ENCODE data around the gene MAPKAP1.

The MAPKAP1 gene

DNA sequence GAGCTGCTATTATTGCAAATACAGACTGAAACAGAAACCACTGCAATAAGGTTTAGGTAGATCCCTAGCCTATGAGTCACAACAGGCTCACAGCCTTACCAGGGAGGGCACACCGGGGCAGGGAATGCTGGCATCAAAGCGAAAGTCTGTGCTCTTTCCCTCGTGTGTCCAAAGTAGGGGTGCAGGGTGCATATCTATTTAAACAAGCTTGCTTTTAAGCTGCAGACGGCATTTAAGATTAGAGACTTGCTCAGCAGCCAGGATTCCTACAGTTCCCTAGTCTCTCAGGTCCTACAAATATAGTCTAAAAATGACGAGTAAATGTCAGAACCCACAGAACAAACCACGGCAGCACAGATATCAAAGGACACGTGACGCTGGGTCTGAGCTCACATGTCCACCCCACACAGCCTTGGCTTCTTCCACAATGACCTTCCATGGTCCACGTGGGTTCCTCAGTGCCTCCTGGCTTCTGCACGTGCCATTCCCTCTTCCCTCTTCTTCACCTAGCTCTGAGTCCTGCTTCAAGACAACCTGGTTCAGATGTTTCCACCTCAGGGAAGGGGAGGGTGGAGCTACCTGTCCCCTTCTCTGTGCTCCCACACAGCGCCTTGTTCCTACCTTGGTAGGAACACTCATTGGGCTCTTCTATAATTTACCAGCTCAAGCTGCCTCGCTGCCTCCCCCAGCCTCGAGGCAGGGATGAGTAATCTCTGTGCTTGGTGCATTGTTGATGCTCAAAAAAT lies 193.2 kb downstream of the MAPKAP1 start:
- no peak for DNase-seq (ENCODE audit: low read depth in 2 of 2)

DNA sequence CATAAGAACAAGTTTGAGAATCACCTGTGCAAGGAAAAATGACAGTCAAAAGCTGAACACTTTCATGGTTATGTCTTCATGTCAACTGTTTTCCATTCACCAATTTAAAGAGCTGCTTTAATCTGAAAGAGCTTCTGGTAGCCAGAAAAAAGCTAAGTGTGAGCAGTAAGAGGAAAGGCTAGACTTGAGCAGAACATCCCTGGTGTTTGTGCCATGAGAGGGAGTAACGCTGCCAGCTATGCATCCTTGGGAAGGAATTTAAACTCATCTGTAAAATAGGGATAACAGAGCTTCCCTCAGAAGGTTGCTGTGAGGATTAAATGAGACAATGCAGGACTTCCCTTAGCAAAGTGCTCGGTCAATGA lies 193.7 kb downstream of the MAPKAP1 start:
- DNase-seq (ENCODE audit: low read depth in 2 of 2) = no peak

- DNase-seq (ENCODE audit: low read depth in 2 of 2) = no peak
Observed at GRCh38 chr9:125511789-125512660, 195.0 kb downstream of the MAPKAP1 start.

- no peak for DNase-seq (ENCODE audit: low read depth in 2 of 2)
Observed at GRCh38 chr9:125510980-125511379, 196.0 kb downstream of the MAPKAP1 start.

DNA sequence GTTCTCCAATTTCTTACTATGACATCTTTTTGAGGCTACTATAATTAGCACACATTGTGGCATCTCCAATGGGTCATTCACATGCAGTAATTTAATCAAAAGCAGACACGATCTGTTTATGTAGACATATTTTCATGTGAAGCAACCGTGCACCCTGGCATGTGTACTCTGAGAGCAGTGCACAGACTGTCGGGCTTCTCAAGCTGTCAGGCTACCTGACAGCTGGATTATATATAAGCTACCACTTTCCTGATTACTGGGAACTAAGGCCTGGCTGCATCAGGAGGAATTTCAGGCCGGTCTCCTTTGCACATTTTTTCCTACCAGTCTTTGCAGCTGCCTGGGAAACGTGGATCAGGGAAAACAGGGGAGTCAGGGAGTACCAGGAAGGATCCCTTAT lies 197.5 kb downstream of the MAPKAP1 start:
- no peak for DNase-seq (ENCODE audit: low read depth in 2 of 2)

- no peak for DNase-seq (ENCODE audit: low read depth in 2 of 2)
Observed at GRCh38 chr9:125508249-125508648, 198.8 kb downstream of the MAPKAP1 start.

DNA sequence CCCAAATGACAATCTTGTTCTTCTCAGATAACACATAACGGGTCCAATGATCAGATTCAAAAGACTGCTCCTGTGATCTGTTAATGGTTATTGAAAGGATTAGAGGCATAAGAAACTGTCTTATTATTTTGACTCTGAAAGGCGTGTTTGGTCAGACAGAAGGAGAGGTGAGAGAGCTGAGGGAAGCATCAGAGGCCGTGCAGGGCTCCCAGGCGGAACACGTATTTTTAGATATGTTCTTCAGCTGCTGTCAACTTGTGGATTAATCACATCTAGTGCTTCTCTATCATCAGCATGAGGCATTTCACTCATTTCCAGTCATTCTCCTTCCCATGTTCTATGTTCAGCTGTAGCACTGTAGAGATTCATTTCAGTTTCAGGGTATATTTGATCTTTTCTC lies 199.8 kb downstream of the MAPKAP1 start:
- no peak for DNase-seq (ENCODE audit: low read depth in 2 of 2)

- DNase-seq (ENCODE audit: low read depth in 2 of 2) = no peak
Observed at GRCh38 chr9:125505988-125506438, 201.0 kb downstream of the MAPKAP1 start.

- DNase-seq (ENCODE audit: low read depth in 2 of 2) = no peak
Observed at GRCh38 chr9:125504616-125505015, 202.4 kb downstream of the MAPKAP1 start.

DNA sequence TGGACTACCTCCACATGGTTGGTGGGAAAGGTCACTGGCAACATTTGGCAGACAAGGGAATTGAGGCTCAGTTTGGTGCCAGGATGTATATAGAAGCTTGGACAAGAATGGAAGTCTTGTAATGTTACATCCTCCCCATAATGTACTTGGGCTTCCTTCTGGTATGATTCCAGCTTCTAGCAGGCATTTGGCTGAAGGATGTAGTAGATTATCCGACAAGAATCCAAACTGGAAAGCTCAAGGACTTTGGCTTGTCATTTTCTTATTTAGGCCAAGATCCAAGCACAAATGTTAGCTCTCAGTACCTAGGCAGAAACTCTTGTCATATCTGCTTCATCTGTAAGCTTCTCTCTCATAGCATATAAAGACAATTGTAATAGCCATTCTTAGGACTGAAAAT lies 209.1 kb downstream of the MAPKAP1 start:
- no peak for DNase-seq (ENCODE audit: low read depth in 2 of 2)

GRCh38 chr9:125497478-125497877 lies 209.5 kb downstream of the MAPKAP1 start:
- no peak for DNase-seq (ENCODE audit: low read depth in 2 of 2)

DNA sequence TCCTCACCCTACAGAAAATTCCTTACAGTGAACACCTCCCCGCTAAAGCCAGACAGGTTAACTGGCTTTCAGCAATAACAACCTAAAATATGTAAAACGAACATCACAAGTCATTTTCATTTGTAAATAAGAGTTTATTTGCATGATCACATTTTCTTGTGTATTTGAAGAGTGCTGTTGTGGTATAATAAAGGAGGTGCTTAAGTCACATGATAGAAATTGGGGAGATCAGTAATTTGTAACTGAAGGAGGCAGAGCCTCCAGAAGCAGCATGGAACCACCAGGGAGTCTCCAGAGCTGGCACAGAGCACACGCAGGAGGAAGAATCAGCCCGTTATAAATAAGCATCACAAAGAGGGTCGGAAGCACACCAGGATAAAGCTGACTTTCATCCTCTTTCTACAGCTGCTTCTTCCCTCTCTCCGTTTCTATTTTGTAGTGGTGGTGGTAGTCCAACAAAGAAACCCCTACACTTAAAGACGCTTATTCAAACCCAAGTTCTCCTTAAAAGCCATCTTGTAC lies 210.6 kb downstream of the MAPKAP1 start:
- DNase-seq (ENCODE audit: low read depth in 2 of 2) = no peak

GRCh38 chr9:125495172-125496119 lies 211.6 kb downstream of the MAPKAP1 start:
- no peak for DNase-seq (ENCODE audit: low read depth in 2 of 2)

DNA sequence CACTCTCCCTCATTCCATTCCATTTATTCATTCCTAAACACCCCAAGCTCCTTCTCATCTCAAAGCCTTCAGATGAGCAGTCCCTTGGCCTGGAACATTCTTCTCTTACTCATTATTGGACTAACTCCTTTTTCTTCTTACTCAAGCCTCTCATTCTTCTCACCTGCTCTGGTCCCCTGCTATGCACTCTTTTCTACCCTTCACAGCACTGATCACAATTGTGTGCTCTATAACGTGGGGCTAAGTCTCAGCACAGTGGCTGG lies 212.4 kb downstream of the MAPKAP1 start:
- DNase-seq (ENCODE audit: low read depth in 2 of 2) = no peak

GRCh38 chr9:125493881-125494652 lies 212.9 kb downstream of the MAPKAP1 start:
- no peak for DNase-seq (ENCODE audit: low read depth in 2 of 2)

- DNase-seq (ENCODE audit: low read depth in 2 of 2) = no peak
Observed at GRCh38 chr9:125493384-125493783, 213.6 kb downstream of the MAPKAP1 start.

DNA sequence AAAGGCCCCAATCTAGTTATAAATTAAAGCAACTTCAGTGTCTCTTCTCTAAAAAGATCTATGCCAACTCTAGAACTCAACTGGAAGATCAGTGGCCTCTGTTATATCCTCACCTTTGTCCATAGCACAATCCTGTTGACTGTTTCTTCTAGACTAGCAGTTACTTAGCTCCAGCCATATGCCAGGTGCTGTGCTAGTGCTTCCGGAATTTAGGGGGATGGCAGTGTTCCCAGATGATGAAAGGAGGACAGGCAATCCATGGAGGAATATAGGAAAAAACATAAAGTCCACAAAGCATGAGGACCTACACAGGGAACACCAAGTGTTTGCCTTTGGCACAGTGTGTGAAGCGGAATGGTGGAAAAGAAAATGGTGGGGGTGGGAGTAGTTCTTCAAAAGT lies 214.3 kb downstream of the MAPKAP1 start:
- no peak for DNase-seq (ENCODE audit: low read depth in 2 of 2)

- DNase-seq (ENCODE audit: low read depth in 2 of 2) = no peak
Observed at GRCh38 chr9:125487842-125488241, 219.2 kb downstream of the MAPKAP1 start.

GRCh38 chr9:125486576-125486975 lies 220.4 kb downstream of the MAPKAP1 start:
- DNase-seq (ENCODE audit: low read depth in 2 of 2) = no peak

- no peak for DNase-seq (ENCODE audit: low read depth in 2 of 2)
Observed at GRCh38 chr9:125486152-125486508, 220.9 kb downstream of the MAPKAP1 start.

DNA sequence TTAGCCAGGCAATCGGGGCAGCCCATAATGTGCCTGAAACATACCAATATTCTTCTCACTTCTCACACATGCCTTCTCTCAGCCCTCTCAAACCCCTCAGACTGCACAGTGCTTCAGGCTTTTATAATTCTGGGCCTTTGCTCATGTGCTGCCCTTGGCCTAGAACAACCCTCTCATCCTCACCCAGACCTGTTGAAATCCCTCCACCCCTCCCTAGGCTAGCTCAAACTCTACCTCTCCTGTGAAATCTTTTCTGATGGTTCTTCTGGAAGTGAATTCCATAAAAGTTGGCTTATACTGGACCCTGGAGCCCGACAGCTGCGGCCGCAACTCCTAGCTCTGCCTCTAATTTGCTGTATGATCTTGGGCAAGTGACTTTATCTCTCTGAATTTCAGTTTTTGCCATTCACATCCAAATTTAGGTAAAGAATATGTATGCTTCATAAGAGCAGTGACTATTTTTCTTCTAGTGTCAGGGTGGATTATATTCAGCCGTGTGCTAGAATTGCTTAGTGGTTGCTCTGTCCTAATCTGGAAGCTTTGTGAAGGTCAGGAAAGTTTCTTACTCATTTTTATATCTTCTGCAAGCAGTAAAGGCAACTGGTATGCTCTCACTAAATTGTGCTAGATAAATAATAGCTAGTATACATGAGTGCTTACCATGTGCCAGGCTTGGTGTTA lies 221.4 kb downstream of the MAPKAP1 start:
- no peak for DNase-seq (ENCODE audit: low read depth in 2 of 2)

All from activated CD4-positive, alpha-beta T cell treated with anti-CD3 and anti-CD28 coated beads for 24 hours (primary cell).